BJ (cell line): ENCODE data around the gene TCN2. TPM values are rescaled to one million over a fixed set of nuclear protein-coding genes. Genes with fewer than 3 reads are reported as not detected.
"Not testable (repeated sequence)": the region's sequence is repeated elsewhere in the genome, so short reads cannot be mapped to it uniquely, and the experiment has no call there.

Source experiments
- CTCF ChIA-PET: fragments of 350-600 bp; formaldehyde crosslinking; extraction: SDS; loops from one replicate; lab custom pipeline; 2021; ENCODE audit warnings: antibody characterized with exemption, inconsistent platforms; lab: Yijun Ruan, JAX
- POLR2A ChIA-PET: fragments of 300-600 bp; sonication (Branson Sonifier 250); formaldehyde crosslinking; extraction: SDS; loops from one replicate; lab custom pipeline; 2021; ENCODE audit warnings: antibody characterized with exemption; lab: Charles Lee
- DNase-seq: peaks from one replicate; pipeline ENCODE4 v3.0.0-alpha.2; 2011; ENCODE audit warnings: low read depth
- H3K27me3 ChIP-seq: 2 replicates; pipeline ENCODE4 v1.6.0; 2011; ENCODE audit warnings: low read length; ENCODE audit not compliant: control insufficient read depth, insufficient read depth
- H3K36me3 ChIP-seq: 2 replicates; pipeline ENCODE4 v1.5.1; 2011; ENCODE audit warnings: low read length; ENCODE audit not compliant: control insufficient read depth, insufficient read depth
- H3K4me3 ChIP-seq: 2 replicates; pipeline ENCODE4 v1.5.1; 2011; ENCODE audit warnings: low read depth, mild to moderate bottlenecking, control low read depth, low read length
- polyA plus RNA-seq: library from polyadenylated mRNA; depleted of rRNA; stranded (reverse); fragments of >200 nt; gene quantifications from 2 replicates; pipeline ENCODE4 v1.2.3, GENCODE V29; 2011
- TF ChIP-seq, protein P1 (sequence below): IDR thresholded peaks from 2 replicates; pipeline ENCODE4 v1.5.1; 2011; ENCODE audit warnings: low read depth, mild to moderate bottlenecking, control low read depth, inconsistent platforms, low read length, moderate library complexity; ENCODE audit not compliant: insufficient read depth

The TCN2 gene
- polyA plus RNA-seq, 1 experiment, result 15.8 TPM

DNA sequence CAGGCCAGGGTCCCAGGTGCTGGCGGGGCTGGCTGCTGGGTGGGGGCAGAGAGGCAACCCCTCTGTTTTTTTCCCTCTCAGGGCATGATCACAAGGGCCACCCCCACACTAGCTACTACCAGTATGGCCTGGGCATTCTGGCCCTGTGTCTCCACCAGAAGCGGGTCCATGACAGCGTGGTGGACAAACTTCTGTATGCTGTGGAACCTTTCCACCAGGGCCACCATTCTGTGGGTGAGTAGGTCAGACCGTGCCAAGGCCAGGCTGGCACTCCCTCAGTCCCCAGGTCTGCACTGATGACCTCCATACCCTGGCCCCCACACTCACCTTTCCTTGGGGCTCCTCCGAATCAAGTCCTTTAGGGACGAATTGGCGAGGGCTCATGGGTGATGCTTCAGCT lies 7.3 kb downstream of the TCN2 start:
- POLR2A ChIA-PET, result no interaction called here
- TF ChIP-seq, protein P1, sequence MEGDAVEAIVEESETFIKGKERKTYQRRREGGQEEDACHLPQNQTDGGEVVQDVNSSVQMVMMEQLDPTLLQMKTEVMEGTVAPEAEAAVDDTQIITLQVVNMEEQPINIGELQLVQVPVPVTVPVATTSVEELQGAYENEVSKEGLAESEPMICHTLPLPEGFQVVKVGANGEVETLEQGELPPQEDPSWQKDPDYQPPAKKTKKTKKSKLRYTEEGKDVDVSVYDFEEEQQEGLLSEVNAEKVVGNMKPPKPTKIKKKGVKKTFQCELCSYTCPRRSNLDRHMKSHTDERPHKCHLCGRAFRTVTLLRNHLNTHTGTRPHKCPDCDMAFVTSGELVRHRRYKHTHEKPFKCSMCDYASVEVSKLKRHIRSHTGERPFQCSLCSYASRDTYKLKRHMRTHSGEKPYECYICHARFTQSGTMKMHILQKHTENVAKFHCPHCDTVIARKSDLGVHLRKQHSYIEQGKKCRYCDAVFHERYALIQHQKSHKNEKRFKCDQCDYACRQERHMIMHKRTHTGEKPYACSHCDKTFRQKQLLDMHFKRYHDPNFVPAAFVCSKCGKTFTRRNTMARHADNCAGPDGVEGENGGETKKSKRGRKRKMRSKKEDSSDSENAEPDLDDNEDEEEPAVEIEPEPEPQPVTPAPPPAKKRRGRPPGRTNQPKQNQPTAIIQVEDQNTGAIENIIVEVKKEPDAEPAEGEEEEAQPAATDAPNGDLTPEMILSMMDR, result no peak
- H3K27me3 ChIP-seq, result no peaks in the 10 kb centered on the region; the same call in 1 of the 2 replicates
- H3K4me3 ChIP-seq, result no peak overlapping the region
- H3K36me3 ChIP-seq, result no peaks in the 10 kb centered on the region
- no peak for DNase-seq
- CTCF ChIA-PET, result interaction anchor here (1.0 to 2.7 kb wide), 3 partner anchors 10 to 141 kb away, joined by 3 to 9 read pairs (median 3); no protein-coding TSS in a partner anchor

DNA sequence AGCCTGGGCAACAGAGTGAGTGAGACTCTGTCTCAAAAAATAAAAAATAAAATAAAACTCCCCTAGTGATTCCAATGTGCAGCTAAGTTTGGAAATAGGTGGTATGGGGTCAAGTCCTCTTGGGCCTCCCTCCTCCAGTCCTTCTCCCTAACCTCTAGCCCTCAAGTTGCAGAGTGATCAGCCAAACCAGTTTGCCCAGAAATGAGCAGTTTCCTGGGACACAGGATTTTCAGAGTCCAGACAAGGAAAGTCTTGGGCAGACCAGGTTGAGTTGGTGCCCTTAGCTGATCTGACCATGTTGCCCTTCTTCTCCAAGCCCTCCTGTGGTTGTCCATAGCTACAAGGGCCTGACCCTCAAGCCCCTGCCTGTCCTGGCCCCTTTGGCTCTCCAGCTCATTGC lies 7.9 kb downstream of the TCN2 start:
- TF ChIP-seq, protein P1, result no peak
- ChIA-PET CTCF (interaction anchor here (0.7 to 2.7 kb wide), 4 partner anchors 10 to 276 kb away, joined by 3 to 9 read pairs (median 3); no protein-coding TSS in a partner anchor), POLR2A (no interaction called here)
- DNase-seq, result no peak
- Histone ChIP-seq H3K4me3 (no peak overlapping the region), H3K27me3 (no peaks in the 10 kb centered on the region; the same call in 1 of the 2 replicates), H3K36me3 (no peaks in the 10 kb centered on the region)

DNA sequence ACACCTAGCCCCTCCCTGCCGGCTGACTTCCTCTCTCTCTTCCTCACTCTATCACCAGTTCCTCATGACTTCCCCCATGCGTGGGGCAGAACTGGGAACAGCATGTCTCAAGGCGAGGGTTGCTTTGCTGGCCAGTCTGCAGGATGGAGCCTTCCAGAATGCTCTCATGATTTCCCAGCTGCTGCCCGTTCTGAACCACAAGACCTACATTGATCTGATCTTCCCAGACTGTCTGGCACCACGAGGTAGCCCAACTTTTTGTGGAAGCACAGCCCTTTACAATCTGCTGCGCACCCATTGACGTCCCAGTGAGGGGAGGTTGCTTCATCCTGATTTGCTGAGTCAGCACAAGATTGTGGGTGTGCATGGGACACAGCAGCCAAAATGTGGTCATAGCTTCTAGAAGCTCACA lies 8.6 kb downstream of the TCN2 start:
- CTCF ChIA-PET, result interaction anchor here (1.0 to 2.7 kb wide), 2 partner anchors 19 to 140 kb away, joined by 3 to 9 read pairs; no protein-coding TSS in a partner anchor
- DNase-seq, result no peak
- Histone ChIP-seq H3K36me3 (no peaks in the 10 kb centered on the region), H3K4me3 (no peak overlapping the region), H3K27me3 (no peaks in the 10 kb centered on the region; the same call in 1 of the 2 replicates)
- TF ChIP-seq, protein P1, result no peak
- POLR2A ChIA-PET, result no interaction called here

DNA sequence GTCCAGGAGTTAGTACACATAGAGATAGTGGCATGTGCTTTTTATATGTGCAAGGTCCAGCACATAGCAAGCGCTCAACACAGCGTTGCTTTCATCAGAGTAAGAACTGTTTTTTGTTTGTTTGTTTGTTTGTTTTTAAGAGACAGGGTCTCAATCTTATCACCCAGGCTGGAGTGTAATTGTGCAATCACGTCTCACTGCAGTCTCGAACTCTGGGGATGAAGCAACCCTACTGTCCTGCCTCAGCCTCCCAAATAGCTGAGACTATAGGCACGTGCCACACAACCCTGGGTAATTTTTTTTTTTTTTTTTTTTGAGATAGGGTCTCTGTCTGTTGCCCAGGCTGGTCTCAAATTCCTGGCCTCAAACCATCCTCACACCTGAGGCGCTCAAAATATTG lies 10.8 kb downstream of the TCN2 start:
- H3K4me3 ChIP-seq, result no peak overlapping the region
- POLR2A ChIA-PET, result no interaction called here
- DNase-seq, result no peak
- H3K27me3 ChIP-seq, result no peaks in the 10 kb centered on the region; the same call in 1 of the 2 replicates
- no peaks in the 10 kb centered on the region for H3K36me3 ChIP-seq
- TF ChIP-seq, protein P1, result no peak
- CTCF ChIA-PET, result interaction anchor here (1.0 to 2.1 kb wide), 2 partner anchors 16 to 137 kb away, joined by 4 to 5 read pairs; no protein-coding TSS in a partner anchor

DNA sequence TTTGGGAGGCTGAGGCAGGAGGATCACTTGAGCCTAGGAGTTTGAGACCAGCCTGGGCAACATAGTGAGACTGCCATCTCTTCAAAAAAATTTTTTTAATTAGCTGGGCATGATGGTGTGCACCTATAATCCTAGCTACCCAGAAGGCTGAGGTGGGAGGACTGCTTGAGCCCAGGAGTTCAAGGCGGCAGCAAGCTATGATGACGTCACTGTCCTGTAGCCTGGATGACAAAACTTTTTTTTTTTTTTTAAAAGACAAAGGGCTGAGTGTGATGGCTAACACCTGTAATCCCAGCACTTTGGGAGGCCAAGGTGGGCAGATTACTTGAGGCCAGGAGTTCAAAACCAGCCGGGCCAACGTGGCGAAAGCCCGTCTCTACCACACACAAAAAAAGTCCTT lies 12.9 kb downstream of the TCN2 start:
- POLR2A ChIA-PET, result interaction anchor here (0.6 kb wide), 1 partner anchor 21 kb away, joined by 3 read pairs; no protein-coding TSS in a partner anchor
- not testable (repeated sequence) for H3K4me3 ChIP-seq, H3K36me3 ChIP-seq, H3K27me3 ChIP-seq, DNase-seq
- CTCF ChIA-PET, result interaction anchor here (1.2 to 2.1 kb wide), 3 partner anchors 14 to 135 kb away, joined by 4 to 13 read pairs (median 5); partner anchors contain the start of gene SLC35E4
